ENCODE results near the gene IL18.
"Not testable (repeated sequence)": the region's sequence is repeated elsewhere in the genome, so short reads cannot be mapped to it uniquely, and the experiment has no call there.

Gene IL18

DNA sequence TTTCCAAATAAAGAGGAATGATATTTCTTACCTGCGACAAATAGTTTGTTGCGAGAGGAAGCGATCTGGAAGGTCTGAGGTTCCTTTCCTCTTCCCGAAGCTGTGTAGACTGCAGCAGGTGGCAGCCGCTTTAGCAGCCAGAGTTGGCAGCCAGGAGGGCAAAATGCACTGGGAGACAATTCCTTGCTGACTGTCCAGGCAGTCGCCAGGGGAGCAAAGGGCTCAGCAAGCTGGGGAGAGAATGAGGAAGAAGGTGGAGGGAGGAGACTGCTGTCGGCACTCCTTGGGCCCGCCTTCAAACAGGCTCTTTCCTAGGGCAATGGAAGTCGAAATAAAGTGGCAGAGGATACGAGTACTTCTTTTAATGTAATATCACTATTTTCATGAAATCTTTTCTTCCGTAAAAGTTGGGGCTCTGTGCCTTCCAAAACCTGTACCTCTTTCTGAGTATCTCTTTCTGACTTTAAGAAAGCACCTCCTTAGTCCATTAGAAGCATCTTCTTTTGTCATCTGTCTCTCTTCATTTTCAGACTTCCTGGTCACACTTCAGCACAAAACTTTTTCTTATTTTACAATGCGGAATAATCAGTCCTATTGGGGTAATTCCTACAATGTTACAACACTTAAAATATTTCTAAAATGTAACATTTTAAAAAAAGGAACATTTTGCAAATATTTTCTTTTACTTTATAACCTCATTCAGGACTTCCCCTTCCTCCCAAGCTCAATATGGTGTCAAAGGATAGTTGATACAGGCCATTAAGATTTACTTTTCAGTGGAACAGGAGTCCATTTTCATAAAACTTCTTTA, at the start of gene IL18:
TSS of gene IL18 (minus strand) at position 220 of the 811 bp plus-strand sequence. CDS start 9,041 bp downstream, outside the sequence.
- no peak for DNase-seq

DNA sequence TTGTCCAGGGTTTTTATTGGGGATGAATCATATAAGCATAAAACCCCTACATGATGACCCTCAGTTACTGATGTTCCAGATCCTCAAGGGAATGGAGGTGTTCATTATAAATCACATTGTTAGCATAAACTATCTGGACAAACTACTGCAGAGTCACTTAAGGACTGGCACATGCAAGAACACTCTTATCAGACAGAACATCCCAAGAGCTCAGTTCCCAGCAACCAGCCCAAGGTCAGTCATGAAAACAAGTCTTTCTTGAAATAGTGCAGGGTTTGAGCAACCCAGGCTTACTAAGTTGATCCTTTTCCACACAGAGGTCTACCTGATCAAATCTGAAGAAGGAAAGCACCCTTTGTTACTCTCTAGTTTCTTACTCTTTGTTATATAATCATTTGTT, 48.8 kb upstream of the IL18 start:
- DNase-seq: no peak

DNA sequence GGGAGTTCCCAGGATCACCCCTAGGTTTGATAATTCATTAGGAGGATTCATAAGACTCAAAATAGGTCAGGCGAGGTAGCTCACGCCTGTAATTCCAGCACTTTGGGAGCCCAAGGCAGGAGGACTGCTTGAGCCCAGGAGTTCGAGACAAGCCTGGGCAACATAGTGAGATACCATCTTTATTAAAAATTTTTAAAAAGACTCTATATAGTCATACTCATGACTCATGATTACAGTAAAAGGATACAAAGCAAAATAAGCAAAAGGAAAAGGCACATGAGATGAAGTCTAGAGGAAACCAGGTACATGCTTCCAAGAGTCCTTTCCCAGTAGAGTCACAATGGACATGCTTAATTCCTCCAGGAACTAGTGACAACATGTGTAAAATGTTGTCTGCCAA, 48.4 kb upstream of the IL18 start:
- no peak for DNase-seq

DNA sequence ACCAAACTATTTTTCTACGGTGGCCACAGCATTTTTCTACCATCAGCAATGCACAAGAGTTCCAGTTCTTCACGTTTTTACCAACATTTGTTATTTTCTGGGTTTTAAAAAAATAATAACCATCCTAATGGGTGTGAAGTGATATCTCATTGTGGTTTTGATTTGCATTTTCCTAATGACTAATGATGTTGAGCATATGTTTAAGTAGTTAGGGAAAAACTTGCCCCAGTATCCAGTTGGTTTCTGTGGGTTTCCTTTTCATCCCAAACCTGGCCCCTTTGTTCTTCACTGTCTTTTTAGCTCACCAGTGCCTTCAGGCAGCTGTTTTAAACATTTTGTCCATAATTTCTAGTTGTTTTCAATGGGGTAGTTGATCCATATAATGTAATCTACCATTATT, 47.6 kb upstream of the IL18 start:
- no peak for DNase-seq

- DNase-seq: no peak
Measured at GRCh38 chr11:112210890-112211289, 47.0 kb upstream of the IL18 start.

DNA sequence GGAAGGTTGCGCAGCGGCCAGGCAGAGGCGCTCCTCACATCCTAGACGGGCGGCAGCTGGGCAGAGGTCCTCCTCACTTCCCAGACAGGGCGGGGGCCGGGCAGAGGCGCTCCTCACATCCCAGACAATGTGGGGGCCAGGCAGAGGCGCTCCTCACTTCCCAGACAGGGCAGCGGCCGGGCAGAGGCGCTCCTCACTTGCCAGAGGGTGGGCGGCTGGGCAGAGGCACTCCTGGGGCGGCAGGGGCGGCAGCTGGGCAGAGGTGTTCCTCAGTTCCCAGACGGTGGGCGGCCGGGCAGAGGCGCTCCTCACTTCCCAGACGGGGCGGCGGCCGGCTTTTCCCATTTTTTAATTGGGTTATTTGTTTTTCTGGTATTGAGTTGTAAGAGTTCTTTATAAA, 42.2 kb upstream of the IL18 start:
- DNase-seq: no peak

DNA sequence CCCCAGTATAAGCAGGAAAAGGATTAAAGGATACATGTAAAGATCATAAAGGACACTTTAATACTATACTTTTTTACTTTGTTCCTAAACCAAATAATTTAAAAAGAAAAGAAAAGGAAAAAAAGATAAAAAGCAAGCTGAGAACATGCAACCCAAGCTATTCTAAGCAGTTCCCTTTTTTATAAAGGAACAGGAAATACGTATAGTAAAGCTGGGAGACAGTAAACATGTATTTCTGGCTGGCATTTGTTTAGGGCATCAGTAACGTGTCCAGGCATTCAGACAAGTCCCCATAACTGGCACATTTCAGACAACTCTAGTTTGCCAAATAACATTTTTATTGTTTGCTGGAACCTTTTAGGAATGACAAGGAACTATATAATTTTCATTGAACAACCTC, 36.4 kb upstream of the IL18 start:
- DNase-seq: no peak

GRCh38 chr11:112199101-112199500, 35.2 kb upstream of the IL18 start:
- not testable (repeated sequence) for DNase-seq

DNA sequence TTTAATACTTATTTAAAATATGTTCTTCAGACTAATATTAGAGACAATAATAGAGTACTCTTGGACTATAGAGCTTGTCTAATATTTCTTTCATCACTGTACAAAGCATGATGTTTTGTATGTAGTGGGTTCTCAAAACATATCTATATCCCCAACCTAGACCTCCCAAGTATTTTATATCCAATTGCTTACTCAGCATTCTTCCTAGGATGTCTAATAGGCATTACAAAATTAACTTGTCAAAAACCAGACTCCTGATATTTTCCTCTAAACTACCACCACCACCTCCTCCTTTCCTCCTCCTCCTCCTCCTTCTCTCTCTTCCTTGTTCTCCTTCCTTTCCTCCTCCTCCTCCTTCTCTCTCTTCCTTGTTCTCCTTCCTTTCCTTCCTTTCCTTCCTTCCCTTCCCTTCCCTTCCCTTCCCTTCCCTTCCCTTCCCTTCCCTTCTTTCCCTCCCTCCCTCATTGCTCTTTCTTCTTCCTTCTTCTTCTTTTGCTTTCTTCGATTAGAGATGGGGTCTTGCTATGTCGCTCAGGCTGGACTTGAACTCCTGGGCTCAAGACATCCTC, 32.7 kb upstream of the IL18 start:
- DNase-seq: no peak

DNA sequence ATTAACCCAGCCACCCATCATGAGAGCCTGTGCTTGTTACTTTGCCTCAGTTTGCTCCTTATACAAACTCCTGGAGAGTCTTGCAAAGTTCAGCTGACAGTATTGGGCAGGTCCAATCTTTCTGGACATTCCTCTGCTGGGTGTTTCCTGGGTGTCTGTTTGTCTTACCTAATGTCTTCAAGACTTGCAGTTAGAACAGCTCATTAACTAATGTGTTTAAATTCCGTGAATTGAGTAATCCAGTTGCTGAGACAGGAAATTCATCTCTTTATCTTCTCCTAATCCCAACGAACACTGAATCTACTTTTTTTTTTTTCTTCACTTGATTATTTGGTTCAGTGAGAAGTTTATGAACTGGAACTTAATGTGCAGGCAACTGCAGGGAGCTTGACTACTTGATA, 32.1 kb upstream of the IL18 start:
- no peak for DNase-seq

DNA sequence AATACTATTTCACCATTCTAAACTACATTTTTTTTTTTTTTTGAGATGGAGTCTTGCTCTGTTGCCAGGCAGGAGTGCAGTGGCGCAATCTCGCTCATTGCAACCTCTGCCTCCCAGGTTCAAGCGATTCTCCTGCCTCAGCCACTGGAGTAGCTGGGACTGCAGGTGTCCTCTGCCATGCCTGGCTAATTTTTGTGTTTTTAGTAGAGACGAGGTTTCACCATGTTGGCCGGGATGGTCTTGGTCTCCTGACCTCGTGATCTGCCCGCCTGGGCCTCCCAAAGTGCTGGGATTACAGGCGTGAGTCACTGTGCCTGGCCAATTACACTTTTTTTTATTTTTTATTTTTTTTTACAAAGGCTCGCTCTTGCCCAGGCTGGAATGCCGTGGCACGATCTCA, 31.2 kb upstream of the IL18 start:
- DNase-seq: not testable (repeated sequence)

DNA sequence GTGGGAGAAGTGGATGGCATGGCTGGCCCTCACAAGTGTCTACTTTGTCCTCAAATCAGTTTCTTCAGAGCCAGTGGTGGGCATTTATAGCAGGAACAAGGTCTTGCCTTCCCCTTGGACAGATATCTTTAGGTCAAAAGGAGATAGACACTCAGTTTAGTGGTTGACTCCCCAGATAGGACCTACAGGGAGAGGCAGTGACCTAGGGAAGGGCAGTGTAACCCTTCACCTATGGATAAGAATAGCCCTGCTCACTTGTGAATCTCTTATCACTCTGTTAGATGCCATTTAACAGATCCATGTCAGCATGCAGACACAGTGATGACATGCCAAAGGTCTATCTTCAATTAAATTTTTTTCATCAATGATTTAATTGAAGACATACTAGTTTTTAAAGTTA, 22.4 kb upstream of the IL18 start:
- DNase-seq: no peak

DNA sequence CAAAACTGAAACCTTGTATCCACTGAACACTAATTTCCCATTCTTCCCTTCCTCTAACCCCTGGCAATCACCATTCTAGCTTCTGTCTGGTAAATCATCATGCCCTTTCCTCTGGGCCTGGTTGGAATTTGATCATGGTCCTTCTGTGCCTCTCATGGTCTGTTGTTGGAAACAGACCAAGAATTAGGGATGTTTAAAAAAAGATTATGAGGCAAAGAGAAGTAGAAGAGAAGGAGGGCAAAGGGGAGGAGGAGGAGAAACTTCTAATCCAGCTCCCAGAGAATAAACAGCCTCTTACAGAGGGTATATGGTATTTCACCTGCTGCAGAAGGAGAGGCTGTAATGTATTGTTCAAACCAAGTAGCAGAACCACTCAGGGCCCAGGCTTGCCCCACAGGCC, 22.0 kb upstream of the IL18 start:
- DNase-seq: no peak

DNA sequence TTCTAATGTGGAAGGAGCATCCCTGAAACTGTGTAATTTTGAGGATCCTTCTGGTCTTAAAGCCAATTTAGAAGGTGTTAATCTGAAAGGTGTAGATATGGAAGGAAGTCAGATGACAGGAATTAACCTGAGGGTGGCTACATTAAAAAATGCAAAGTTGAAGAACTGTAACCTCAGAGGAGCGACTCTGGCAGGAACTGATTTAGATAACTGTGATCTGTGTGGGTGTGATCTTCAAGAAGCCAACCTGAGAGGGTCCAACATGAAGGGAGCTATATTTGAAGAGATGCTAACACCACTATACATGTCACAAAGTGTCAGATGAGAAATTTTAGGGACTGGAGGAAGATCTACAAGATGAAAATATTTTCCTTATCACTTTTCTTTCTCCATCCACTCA, 19.0 kb upstream of the IL18 start:
- DNase-seq: no peak

GRCh38 chr11:112179601-112180000, 15.7 kb upstream of the IL18 start:
- DNase-seq: no peak

- no peak for DNase-seq
Measured at GRCh38 chr11:112178936-112179335, 15.0 kb upstream of the IL18 start.

- DNase-seq: no peak
Measured at GRCh38 chr11:112178428-112178827, 14.5 kb upstream of the IL18 start.

DNA sequence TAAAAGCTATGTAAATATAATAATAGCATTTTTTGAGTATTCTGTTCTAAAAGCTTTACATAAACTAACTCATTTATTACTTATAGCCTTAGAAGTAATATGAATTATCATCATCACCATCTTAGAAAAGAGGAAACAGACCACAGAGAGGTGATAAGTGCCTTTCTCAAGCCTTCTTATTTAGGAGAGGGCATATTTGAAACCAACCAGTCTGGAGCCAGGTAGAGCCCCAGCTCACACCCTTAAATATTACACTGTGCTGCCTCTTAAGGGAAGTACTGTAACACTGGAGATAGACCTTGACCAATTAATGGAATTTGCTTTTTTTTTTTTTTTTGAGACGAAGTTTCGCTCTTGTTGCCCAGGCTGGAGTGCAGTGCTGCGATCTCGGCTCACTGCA, 13.7 kb upstream of the IL18 start:
- no peak for DNase-seq

DNA sequence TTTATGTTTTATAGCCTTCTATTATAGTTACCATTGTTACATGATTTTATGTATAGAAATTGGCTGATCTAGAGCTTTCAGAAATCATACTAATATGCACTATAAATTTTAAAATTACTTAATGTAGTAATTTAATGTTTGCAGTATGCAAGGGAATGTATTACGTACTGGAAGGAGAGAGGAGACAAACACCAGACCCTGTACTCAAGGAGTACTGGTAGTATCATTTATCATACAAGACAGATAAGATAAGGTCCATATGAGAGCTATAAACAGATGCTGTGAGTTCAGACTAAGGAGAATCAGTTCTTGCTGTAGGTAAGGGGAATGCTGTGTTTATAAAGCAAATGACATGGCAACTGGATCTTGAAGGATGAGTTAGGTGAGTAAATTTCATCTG, 12.2 kb upstream of the IL18 start:
- DNase-seq: no peak

DNA sequence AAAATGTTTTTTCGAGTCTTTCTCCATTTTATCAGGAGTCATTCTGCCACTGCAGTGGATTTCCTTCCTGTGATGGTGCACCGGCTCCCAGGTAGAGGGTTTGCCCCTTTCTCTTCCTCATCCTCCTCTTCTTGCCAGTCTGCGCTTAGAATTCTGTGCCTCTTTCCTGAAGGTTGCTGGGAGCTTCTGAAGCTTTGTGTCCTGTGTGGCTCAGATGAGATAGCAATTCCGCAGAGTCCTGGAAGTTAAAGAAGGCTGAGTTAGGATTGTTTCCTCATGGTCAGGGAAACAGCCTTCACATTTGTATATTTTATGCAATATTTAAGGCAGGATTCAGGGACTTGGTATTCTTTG, 11.7 kb upstream of the IL18 start:
- no peak for DNase-seq

- peak; percentile 24 for DNase-seq
Measured at GRCh38 chr11:112174789-112175598, 11.1 kb upstream of the IL18 start, which contains the start of gene BCO2. BCO2 (plus strand) TSS chr11:112175512; CDS start chr11:112175602, 90 bp downstream.

- DNase-seq: no peak
Measured at GRCh38 chr11:112173152-112173551, 9.3 kb upstream of the IL18 start.

GRCh38 chr11:112172362-112172994, 8.6 kb upstream of the IL18 start:
- DNase-seq: no peak
